H9 (cell line): ENCODE results near the gene KMT2B. TPM values are rescaled to one million over a fixed set of nuclear protein-coding genes. Genes with fewer than 3 reads are reported as not detected.

Experiments
- DNase-seq: peaks from one replicate; pipeline ENCODE4 v3.0.0-alpha.2; 2017
- H2AFZ ChIP-seq: one replicate; pipeline ENCODE4 v1.6.1; 2013; ENCODE audit warnings: mild to moderate bottlenecking, low read length, control low read depth, moderate library complexity
- H2AK5ac ChIP-seq: 2 replicates; pipeline ENCODE4 v1.6.1; 2013; ENCODE audit warnings: low read length, control low read depth, mixed read lengths; ENCODE audit not compliant: insufficient read length
- H2BK120ac ChIP-seq: one replicate; pipeline ENCODE4 v1.6.1; 2013; ENCODE audit warnings: low read depth, mild to moderate bottlenecking, low read length, control low read depth, inconsistent platforms; ENCODE audit not compliant: poor library complexity, severe bottlenecking
- H2BK12ac ChIP-seq: 2 replicates; pipeline ENCODE4 v1.6.1; 2013; ENCODE audit warnings: low read length, control low read depth, mixed read lengths, low read depth; ENCODE audit not compliant: insufficient read length
- H2BK15ac ChIP-seq: 2 replicates; pipeline ENCODE4 v1.6.1; 2013; ENCODE audit warnings: low read depth, low read length, control low read depth
- H2BK20ac ChIP-seq: one replicate; pipeline ENCODE4 v1.6.1; 2013; ENCODE audit warnings: low read depth, mild to moderate bottlenecking, low read length, control low read depth, inconsistent platforms; ENCODE audit not compliant: poor library complexity, severe bottlenecking
- H2BK5ac ChIP-seq: 2 replicates; pipeline ENCODE4 v1.6.1; 2013; ENCODE audit warnings: low read length, control low read depth, mixed read lengths; ENCODE audit not compliant: insufficient read length
- H3K14ac ChIP-seq: 2 replicates; pipeline ENCODE4 v1.6.1; 2013; ENCODE audit warnings: low read length, control low read depth; ENCODE audit not compliant: insufficient read depth
- H3K18ac ChIP-seq: 2 replicates; pipeline ENCODE4 v1.6.1; 2013; ENCODE audit warnings: low read depth, mild to moderate bottlenecking, mixed read lengths, low read length, control low read depth; ENCODE audit not compliant: insufficient read length
- H3K23ac ChIP-seq: 2 replicates; pipeline ENCODE4 v1.6.1; 2013; ENCODE audit warnings: low read length, control low read depth, mixed read lengths, low read depth; ENCODE audit not compliant: insufficient read length
- H3K23me2 ChIP-seq: 2 replicates; pipeline ENCODE4 v1.6.1; 2013; ENCODE audit warnings: low read depth, mild to moderate bottlenecking, mixed read lengths, low read length, control low read depth; ENCODE audit not compliant: insufficient read length, poor library complexity, severe bottlenecking
- H3K27ac ChIP-seq: 2 replicates; pipeline ENCODE4 v1.5.1; 2013; ENCODE audit warnings: low read length, control low read depth, mixed read lengths, low read depth; ENCODE audit not compliant: insufficient read length
- H3K27me3 ChIP-seq: 2 replicates; pipeline ENCODE4 v1.6.1; 2013; ENCODE audit warnings: low read length, control low read depth, inconsistent platforms; ENCODE audit not compliant: insufficient read depth
- H3K4ac ChIP-seq: 2 replicates; pipeline ENCODE4 v1.6.1; 2013; ENCODE audit warnings: low read depth, mild to moderate bottlenecking, control low read depth, inconsistent platforms, low read length, moderate library complexity
- H3K4me1 ChIP-seq: 2 replicates; pipeline ENCODE4 v1.6.1; 2013; ENCODE audit warnings: low read length, control low read depth, inconsistent platforms; ENCODE audit not compliant: insufficient read depth
- H3K4me2 ChIP-seq: 2 replicates; pipeline ENCODE4 v1.6.1; 2013; ENCODE audit warnings: low read length, control low read depth, mixed read lengths; ENCODE audit not compliant: insufficient read length, insufficient read depth
- H3K56ac ChIP-seq: 2 replicates; pipeline ENCODE4 v1.6.1; 2013; ENCODE audit warnings: low read depth, mild to moderate bottlenecking, mixed read lengths, low read length, control low read depth; ENCODE audit not compliant: insufficient read length
- H3K79me1 ChIP-seq: 2 replicates; pipeline ENCODE4 v1.6.1; 2013; ENCODE audit warnings: low read depth, mild to moderate bottlenecking, moderate library complexity, low read length, control low read depth, inconsistent platforms; ENCODE audit not compliant: insufficient read depth, poor library complexity, severe bottlenecking
- H3K79me2 ChIP-seq: 2 replicates; pipeline ENCODE4 v1.6.1; 2013; ENCODE audit warnings: low read length, control low read depth, inconsistent platforms; ENCODE audit not compliant: insufficient read depth
- H3K9ac ChIP-seq: 2 replicates; pipeline ENCODE4 v1.6.1; 2013; ENCODE audit warnings: low read length, control low read depth, mixed read lengths; ENCODE audit not compliant: insufficient read length; ENCODE audit errors: extremely low read depth
- H3K9me3 ChIP-seq: one replicate; pipeline ENCODE4 v1.6.1; 2013; ENCODE audit warnings: low read depth, low read length, inconsistent platforms; ENCODE audit not compliant: control insufficient read depth
- H3T11ph ChIP-seq: one replicate; pipeline ENCODE4 v1.6.1; 2013; ENCODE audit warnings: mild to moderate bottlenecking, low read length, control low read depth, inconsistent platforms
- H4K20me1 ChIP-seq: one replicate; pipeline ENCODE4 v1.6.1; 2013; ENCODE audit not compliant: control insufficient read depth, insufficient read length, insufficient read depth
- H4K5ac ChIP-seq: 2 replicates; pipeline ENCODE4 v1.6.1; 2013; ENCODE audit warnings: low read depth, mild to moderate bottlenecking, mixed read lengths, low read length, control low read depth; ENCODE audit not compliant: insufficient read length
- H4K8ac ChIP-seq: replicated peaks from 2 replicates; pipeline ENCODE4 v1.6.1; 2013; ENCODE audit warnings: low read length, control low read depth, mixed read lengths, low read depth; ENCODE audit not compliant: insufficient read length
- H4K91ac ChIP-seq: 2 replicates; pipeline ENCODE4 v1.6.1; 2013; ENCODE audit warnings: low read depth, mild to moderate bottlenecking, moderate library complexity, mixed read lengths, low read length, control low read depth; ENCODE audit not compliant: insufficient read length
- H3K27ac Mint-ChIP-seq, 3 experiments: 2 replicates in 2 of 3; 3 replicates in 1 of 3; pipeline ENCODE4 v1.8.0; 2020 to 2021; ENCODE audit warnings: mixed read lengths in 3 of 3, mild to moderate bottlenecking in 1 of 3, moderate library complexity in 1 of 3
- H3K27me3 Mint-ChIP-seq: 2 replicates; pipeline ENCODE4 v1.8.0; 2021; ENCODE audit warnings: low read depth, mild to moderate bottlenecking, moderate library complexity, mixed read lengths
- H3K36me3 Mint-ChIP-seq, 3 experiments: 2 replicates in 2 of 3; 3 replicates in 1 of 3; pipeline ENCODE4 v1.8.0; 2020 to 2021; ENCODE audit warnings: low read depth in 3 of 3, mixed read lengths in 3 of 3; ENCODE audit not compliant: insufficient read depth in 1 of 3
- H3K4me1 Mint-ChIP-seq, 2 experiments: 2 replicates each; pipeline ENCODE4 v1.8.0; 2020; ENCODE audit warnings: mixed read lengths in 2 of 2
- H3K4me3 Mint-ChIP-seq, 2 experiments: 2 replicates in 1 of 2; 3 replicates in 1 of 2; pipeline ENCODE4 v1.8.0; 2020 to 2021; ENCODE audit warnings: mild to moderate bottlenecking in 2 of 2, mixed read lengths in 2 of 2, moderate library complexity in 1 of 2
- H3K9me3 Mint-ChIP-seq, 2 experiments: 2 replicates in 1 of 2; 3 replicates in 1 of 2; pipeline ENCODE4 v1.8.0; 2020; ENCODE audit warnings: mild to moderate bottlenecking in 2 of 2, mixed read lengths in 2 of 2, moderate library complexity in 1 of 2
- WGBS: extraction: QIAGEN DNeasy Blood & Tissue Kit; methylation state at CpG from one replicate; pipeline ENCODE4 v1.1.7; 2013; ENCODE audit warnings: missing lambda C conversion rate, low lambda C conversion rate, mixed read lengths; ENCODE audit not compliant: insufficient read length; ENCODE audit errors: extremely low coverage; 5-methylcytosine and 5-hydroxymethylcytosine counted together
- total RNA-seq: library from RNA; stranded (reverse); gene quantifications from 2 replicates; pipeline ENCODE4 v1.2.1, GENCODE V29; 2021
- TF ChIP-seq, protein P1 (sequence below): fragments of 200-600 bp; sonication (generic); conservative IDR thresholded peaks from 3 replicates; pipeline ENCODE4 v1.8.0; 2021; ENCODE audit warnings: antibody characterized with exemption, mild to moderate bottlenecking

KMT2B gene
- total RNA-seq, 1 experiment from 2014 or later, result 47.7 TPM

DNA sequence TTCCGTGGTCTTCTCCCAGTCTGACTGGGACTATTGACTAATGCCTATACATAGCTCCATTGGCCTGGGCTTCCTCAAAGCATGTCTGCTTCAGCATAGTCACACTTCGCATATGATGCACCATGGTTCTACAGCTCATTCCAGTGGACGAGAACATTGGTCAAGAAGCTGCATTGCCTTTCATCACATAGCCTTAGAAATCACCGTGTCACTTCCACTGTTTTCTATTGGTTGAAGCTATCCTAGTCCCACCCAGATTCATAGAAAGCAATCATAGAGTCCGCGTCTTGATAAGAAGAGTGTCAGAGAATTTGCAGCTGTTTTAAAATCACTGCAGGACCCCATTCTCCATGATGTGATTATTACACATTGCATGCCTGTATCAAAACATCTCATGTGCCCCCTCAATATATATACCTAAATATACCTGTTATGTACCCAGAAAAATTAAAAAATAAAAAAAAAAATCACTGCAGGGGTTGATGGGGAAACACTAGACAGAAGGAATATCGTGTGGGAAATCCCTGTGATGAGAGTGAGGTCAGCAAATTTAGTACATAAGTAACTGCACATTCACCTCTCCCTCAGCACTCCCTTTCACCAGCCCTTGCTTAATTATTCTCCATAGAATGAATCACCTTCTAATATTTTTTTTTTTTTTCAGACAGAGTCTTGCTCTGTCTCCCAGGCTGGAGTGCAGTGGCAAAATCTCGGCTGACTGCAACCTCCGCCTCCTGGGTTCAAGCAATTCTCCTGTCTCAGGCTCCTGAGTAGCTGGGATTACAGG is 55.4 kb downstream of the KMT2B start:
- Histone ChIP-seq H2BK20ac (no peak overlapping the region), H4K20me1 (no peaks in the 10 kb centered on the region), H3K79me1 (no peaks in the 10 kb centered on the region), H3K23me2 (peaks cover 5% of the 10 kb centered on the region), H3K56ac (no peak overlapping the region), H4K8ac (no peak overlapping the region), H3K27ac (no peak overlapping the region), H3K18ac (no peak overlapping the region), H3K9ac (no peak overlapping the region), H3K14ac (no peak overlapping the region), H3K4ac (no peak overlapping the region), H3K4me2 (no peak overlapping the region), H3K4me1 (peaks cover 5% of the 10 kb centered on the region; the same call in 1 of the 2 replicates), H2BK15ac (no peak overlapping the region), H4K91ac (no peak overlapping the region), H2BK120ac (no peak overlapping the region), H2AFZ (no peak overlapping the region), H3K27me3 (no peaks in the 10 kb centered on the region), H3K9me3 (no peaks in the 10 kb centered on the region), H2BK5ac (no peak overlapping the region), H4K5ac (no peak overlapping the region), H3K79me2 (no peaks in the 10 kb centered on the region), H3K23ac (no peak overlapping the region), H3T11ph (no peak overlapping the region), H2AK5ac (no peak overlapping the region), H2BK12ac (no peak overlapping the region)
- H3K4me1 Mint-ChIP-seq, result peaks cover 26 to 31% of the 10 kb centered on the region in 2 experiments
- H3K36me3 Mint-ChIP-seq, result peaks cover 4 to 15% (median 9%) of the 10 kb centered on the region in 3 experiments
- no peak overlapping the region for H3K4me3 Mint-ChIP-seq
- no peak for DNase-seq
- TF ChIP-seq, protein P1, sequence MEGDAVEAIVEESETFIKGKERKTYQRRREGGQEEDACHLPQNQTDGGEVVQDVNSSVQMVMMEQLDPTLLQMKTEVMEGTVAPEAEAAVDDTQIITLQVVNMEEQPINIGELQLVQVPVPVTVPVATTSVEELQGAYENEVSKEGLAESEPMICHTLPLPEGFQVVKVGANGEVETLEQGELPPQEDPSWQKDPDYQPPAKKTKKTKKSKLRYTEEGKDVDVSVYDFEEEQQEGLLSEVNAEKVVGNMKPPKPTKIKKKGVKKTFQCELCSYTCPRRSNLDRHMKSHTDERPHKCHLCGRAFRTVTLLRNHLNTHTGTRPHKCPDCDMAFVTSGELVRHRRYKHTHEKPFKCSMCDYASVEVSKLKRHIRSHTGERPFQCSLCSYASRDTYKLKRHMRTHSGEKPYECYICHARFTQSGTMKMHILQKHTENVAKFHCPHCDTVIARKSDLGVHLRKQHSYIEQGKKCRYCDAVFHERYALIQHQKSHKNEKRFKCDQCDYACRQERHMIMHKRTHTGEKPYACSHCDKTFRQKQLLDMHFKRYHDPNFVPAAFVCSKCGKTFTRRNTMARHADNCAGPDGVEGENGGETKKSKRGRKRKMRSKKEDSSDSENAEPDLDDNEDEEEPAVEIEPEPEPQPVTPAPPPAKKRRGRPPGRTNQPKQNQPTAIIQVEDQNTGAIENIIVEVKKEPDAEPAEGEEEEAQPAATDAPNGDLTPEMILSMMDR, result no peak
- H3K27me3 Mint-ChIP-seq, result peaks cover 44% of the 10 kb centered on the region
- WGBS, result no CpG with 5 or more reads among the region's 9 CpGs
- H3K9me3 Mint-ChIP-seq, result no peaks in the 10 kb centered on the region
- no peak overlapping the region for H3K27ac Mint-ChIP-seq
